IMR-90 (cell line): ENCODE data around the gene TSPAN1. TPM values are rescaled to one million over a fixed set of nuclear protein-coding genes. Genes with fewer than 3 reads are reported as not detected.

Experiments used
- ATAC-seq: fragments of 200-7000 bp; cut with Tn5 transposase; 2 replicates; pipeline ENCODE4 v1.9.1; 2020; ENCODE audit warnings: low read depth, mild to moderate bottlenecking, moderate library complexity
- BruUV-seq: library from RNA; stranded (reverse); fragments of 400-500 nt; replicated peaks from 2 replicates; lab custom pipeline; 2021; lab: Mats Ljungman, UMichigan
- CTCF ChIA-PET: fragments of 300-600 bp; formaldehyde crosslinking; extraction: SDS; loops from one replicate; lab custom pipeline; 2021; ENCODE audit warnings: antibody characterized with exemption; lab: Yijun Ruan, JAX
- POLR2A ChIA-PET: fragments of 300-600 bp; sonication (Branson Sonifier 250); formaldehyde crosslinking; loops from one replicate; lab custom pipeline; 2022; ENCODE audit warnings: antibody characterized with exemption; ENCODE audit not compliant: unreplicated experiment; lab: Charles Lee
- DNase-seq: peaks from one replicate; pipeline ENCODE4 v3.0.0; 2013
- H2AFZ ChIP-seq: replicated peaks from 2 replicates; pipeline ENCODE3; 2013; ENCODE audit warnings: low read length, mild to moderate bottlenecking; ENCODE audit not compliant: poor library complexity
- H2AK5ac ChIP-seq: 2 replicates; pipeline ENCODE4 v1.6.1; 2013; ENCODE audit warnings: low read depth, low read length, inconsistent platforms
- H2AK9ac ChIP-seq: replicated peaks from 2 replicates; pipeline ENCODE3; 2013; ENCODE audit warnings: mild to moderate bottlenecking, low read depth, low read length, moderate library complexity; ENCODE audit not compliant: poor library complexity
- H2BK120ac ChIP-seq: 2 replicates; pipeline ENCODE4 v1.6.1; 2013; ENCODE audit warnings: low read depth, low read length, inconsistent platforms
- H2BK15ac ChIP-seq: 3 replicates; pipeline ENCODE4 v1.6.1; 2013; ENCODE audit warnings: low read depth, low read length, inconsistent platforms
- H2BK20ac ChIP-seq: 2 replicates; pipeline ENCODE4 v1.6.1; 2013; ENCODE audit warnings: low read depth, mild to moderate bottlenecking, inconsistent platforms, low read length, moderate library complexity
- H2BK5ac ChIP-seq: 2 replicates; pipeline ENCODE4 v1.6.1; 2013; ENCODE audit warnings: mild to moderate bottlenecking, low read depth, low read length, inconsistent platforms; ENCODE audit not compliant: poor library complexity, severe bottlenecking
- H3K14ac ChIP-seq: replicated peaks from 2 replicates; pipeline ENCODE4 v1.6.1; 2013; ENCODE audit warnings: low read depth, low read length, inconsistent platforms
- H3K18ac ChIP-seq: 2 replicates; pipeline ENCODE4 v1.6.1; 2013; ENCODE audit warnings: low read depth, low read length, control low read depth
- H3K23ac ChIP-seq: 2 replicates; pipeline ENCODE4 v1.6.1; 2013; ENCODE audit warnings: low read depth, low read length, inconsistent platforms
- H3K27ac ChIP-seq: 2 replicates; pipeline ENCODE4 v1.5.1; 2013; ENCODE audit warnings: mild to moderate bottlenecking, control low read depth, low read length; ENCODE audit not compliant: insufficient read depth
- H3K27me3 ChIP-seq: 2 replicates; pipeline ENCODE4 v1.6.1; 2013; ENCODE audit warnings: low read length; ENCODE audit not compliant: control insufficient read depth, insufficient read depth
- H3K36me3 ChIP-seq: 2 replicates; pipeline ENCODE4 v1.6.1; 2013; ENCODE audit warnings: low read length, mixed read lengths; ENCODE audit not compliant: control insufficient read depth, insufficient read depth
- H3K4ac ChIP-seq: 2 replicates; pipeline ENCODE4 v1.6.1; 2013; ENCODE audit warnings: low read depth, low read length, inconsistent platforms
- H3K4me1 ChIP-seq: 2 replicates; pipeline ENCODE4 v1.6.1; 2013; ENCODE audit warnings: low read length, mixed read lengths; ENCODE audit not compliant: control insufficient read depth, insufficient read depth
- H3K4me2 ChIP-seq: 2 replicates; pipeline ENCODE4 v1.6.1; 2013; ENCODE audit warnings: low read depth, mild to moderate bottlenecking, control low read depth, low read length, moderate library complexity
- H3K4me3 ChIP-seq: 2 replicates; pipeline ENCODE4 v1.5.1; 2013; ENCODE audit warnings: low read depth, mild to moderate bottlenecking, control low read depth, low read length, moderate library complexity; ENCODE audit not compliant: insufficient read depth
- H3K56ac ChIP-seq: 2 replicates; pipeline ENCODE4 v1.6.1; 2013; ENCODE audit warnings: low read length, inconsistent platforms; ENCODE audit not compliant: insufficient read depth; ENCODE audit errors: extremely low read depth
- H3K79me1 ChIP-seq, 2 experiments: 2 replicates each; pipeline ENCODE4 v1.6.1; 2013; ENCODE audit warnings: low read length in 2 of 2, inconsistent platforms in 1 of 2, low read depth in 1 of 2
- H3K9ac ChIP-seq: 2 replicates; pipeline ENCODE4 v1.6.1; 2013; ENCODE audit warnings: low read depth, low read length, control low read depth
- H3K9me1 ChIP-seq: 2 replicates; pipeline ENCODE4 v1.6.1; 2013; ENCODE audit warnings: low read length, inconsistent platforms; ENCODE audit not compliant: insufficient read depth
- H3K9me3 ChIP-seq: 2 replicates; pipeline ENCODE4 v1.6.1; 2013; ENCODE audit warnings: low read length; ENCODE audit not compliant: control insufficient read depth, insufficient read depth
- H4K20me1 ChIP-seq: 2 replicates; pipeline ENCODE4 v1.6.1; 2013; ENCODE audit warnings: low read length, inconsistent platforms; ENCODE audit not compliant: insufficient read depth
- H4K5ac ChIP-seq: 2 replicates; pipeline ENCODE4 v1.6.1; 2013; ENCODE audit warnings: mild to moderate bottlenecking, low read depth, low read length, control low read depth
- H4K8ac ChIP-seq, 2 experiments: 2 replicates each; pipeline ENCODE4 v1.6.1; 2013; ENCODE audit warnings: low read depth in 2 of 2, low read length in 2 of 2, control low read depth in 1 of 2, inconsistent platforms in 1 of 2
- H4K91ac ChIP-seq: 2 replicates; pipeline ENCODE4 v1.6.1; 2013; ENCODE audit warnings: low read depth, low read length, inconsistent platforms; ENCODE audit not compliant: insufficient read depth
- CEBPB ChIP-seq: IDR thresholded peaks from 2 replicates; pipeline ENCODE4 v1.6.1; 2012; ENCODE audit warnings: low read depth, low read length, improper control_type of control experiment
- POLR2A ChIP-seq: IDR thresholded peaks from 2 replicates; pipeline ENCODE4 v1.6.1; 2012; ENCODE audit warnings: mild to moderate bottlenecking, low read depth, low read length
- WGBS, 2 experiments: methylation state at CpG; one replicate each; pipeline versions ENCODE4 v1.1.5 to v1.1.7; 2013; ENCODE audit warnings: missing lambda C conversion rate in 2 of 2; ENCODE audit not compliant: insufficient read length in 1 of 2; ENCODE audit errors: extremely low coverage in 2 of 2; 5-methylcytosine and 5-hydroxymethylcytosine counted together
- dilution Hi-C: fragments of 300-500 bp; cut with HindIII; formaldehyde crosslinking; loops from one replicate; pipeline ENCODE4 v1.14.3; 2018; ENCODE audit warnings: low sequenced_read_pairs; ENCODE audit not compliant: unreplicated experiment
- in situ Hi-C: fragments of 300-500 bp; cut with MboI; formaldehyde crosslinking; loops from 3 replicates; pipeline ENCODE4 v1.14.3; 2019; ENCODE audit warnings: low sequenced_read_pairs, inconsistent platforms, mixed read lengths
- intact Hi-C: fragments of 100-400 bp; cut with micrococcal nuclease; formaldehyde crosslinking; loops from 2 replicates; pipeline ENCODE4 v1.10.0; 2022
- polyA plus RNA-seq, 3 experiments: library from polyadenylated mRNA; depleted of rRNA; stranded (reverse); fragments of >200 nt; gene quantifications; 2 replicates each; pipeline ENCODE4 v1.2.3, GENCODE V29; 2012; ENCODE audit warnings: low replicate concordance in 1 of 3
- total RNA-seq: library from RNA; depleted of rRNA; stranded (reverse); fragments of >200 nt; gene quantifications from 2 replicates; pipeline ENCODE4 v1.2.3, GENCODE V29; 2012

Gene TSPAN1
- total and polyA plus RNA-seq, 2 of the 4 experiments (the other 2 are of a cell fraction): 0.18 to 0.82 TPM

DNA sequence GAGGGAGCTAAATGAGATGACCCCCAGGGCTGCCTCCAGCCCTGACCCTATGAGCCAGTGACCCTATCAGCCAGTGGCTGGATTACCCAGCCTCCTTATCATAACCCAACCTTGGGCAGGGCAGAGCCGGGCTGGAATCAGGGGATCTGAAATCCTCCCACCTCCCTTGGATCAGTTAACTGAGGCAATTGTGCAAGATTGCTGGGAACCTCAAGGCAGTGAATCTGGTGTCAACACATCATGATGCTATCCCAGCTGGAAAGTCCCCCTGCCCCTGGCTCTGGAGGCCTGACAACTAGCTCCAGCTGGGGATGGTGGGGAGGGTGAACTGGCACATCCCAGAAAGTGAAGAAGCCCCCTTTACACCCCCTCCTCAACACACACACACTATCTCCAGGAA, 6.4 kb upstream of the TSPAN1 start:
- Histone ChIP-seq H4K91ac (no peak overlapping the region), H3K36me3 (no peaks in the 10 kb centered on the region), H3K9ac (no peak overlapping the region), H3K27me3 (peaks cover 34% of the 10 kb centered on the region), H2AK5ac (no peak overlapping the region), H2BK15ac (no peak overlapping the region), H3K4me2 (no peak overlapping the region), H2AFZ (no peak overlapping the region), H2AK9ac (no peak overlapping the region), H3K56ac (no peak overlapping the region), H3K14ac (no peak overlapping the region), H3K18ac (no peak overlapping the region), H2BK20ac (no peak overlapping the region), H3K4me3 (no peak overlapping the region), H3K23ac (no peak overlapping the region), H2BK120ac (no peak overlapping the region), H3K27ac (no peak overlapping the region), H3K9me1 (no peaks in the 10 kb centered on the region; the same call in none of the 2 replicates), H4K20me1 (no peaks in the 10 kb centered on the region), H3K4ac (no peak overlapping the region), H4K8ac (no peak overlapping the region), H3K79me1 (no peaks in the 10 kb centered on the region), H3K4me1 (peaks cover 2% of the 10 kb centered on the region; the same call in 1 of the 2 replicates), H4K5ac (no peak overlapping the region), H3K9me3 (no peaks in the 10 kb centered on the region), H2BK5ac (no peak overlapping the region)
- dilution Hi-C loops (no loop called here), intact Hi-C loops (no loop called here), in situ Hi-C loops (no loop called here)
- DNase-seq (peak; percentile 30), ATAC-seq (no peak)
- no TSS peak for BruUV-seq
- TF ChIP-seq POLR2A (no peak), CEBPB (peak; percentile 67)
- POLR2A ChIA-PET: no interaction called here
- CTCF ChIA-PET: interaction anchor here (0.5 kb wide), 1 partner anchor 1170 kb away, joined by 3 read pairs; no protein-coding TSS in a partner anchor
- WGBS, 2 experiments: 67% methylated on average over 1 of the region's 1 CpG; no CpG with 5 or more reads in 1 of the 2 experiments
